ENCODE measurements around the gene SPDYE3.
"Not testable (repeated sequence)": the region's sequence is repeated elsewhere in the genome, so short reads cannot be mapped to it uniquely, and the experiment has no call there.

SPDYE3 gene

GRCh38 chr7:100307402-100307801, at the start of gene SPDYE3:
TSS of gene SPDYE3 (plus strand) at chr7:100307702. CDS start at chr7:100307886, 184 bp downstream.
- H3K9me3 ChIP-seq (ENCODE audit: insufficient read depth, low read length); H3K36me3 ChIP-seq (ENCODE audit: insufficient read depth, insufficient read length, low read length); H3K9ac ChIP-seq (ENCODE audit: insufficient read length, low read depth); H3K4me1 ChIP-seq (ENCODE audit: insufficient read depth, insufficient read length); H3K4me3 ChIP-seq (ENCODE audit: insufficient read length, low read depth); DNase-seq (ENCODE audit: low read depth, low spot score); H3K27me3 ChIP-seq (ENCODE audit: insufficient read depth, insufficient read length): not testable (repeated sequence)

- not testable (repeated sequence) for H3K27me3 ChIP-seq (ENCODE audit: insufficient read depth, insufficient read length); H3K9me3 ChIP-seq (ENCODE audit: insufficient read depth, low read length); H3K36me3 ChIP-seq (ENCODE audit: insufficient read depth, insufficient read length, low read length); DNase-seq (ENCODE audit: low read depth, low spot score); H3K4me1 ChIP-seq (ENCODE audit: insufficient read depth, insufficient read length); H3K9ac ChIP-seq (ENCODE audit: insufficient read length, low read depth); H3K4me3 ChIP-seq (ENCODE audit: insufficient read length, low read depth)
Measured at GRCh38 chr7:100259984-100260383, 47.5 kb upstream of the SPDYE3 start.

GRCh38 chr7:100262896-100263295, 44.6 kb upstream of the SPDYE3 start:
- not testable (repeated sequence) for H3K27me3 ChIP-seq (ENCODE audit: insufficient read depth, insufficient read length); H3K4me3 ChIP-seq (ENCODE audit: insufficient read length, low read depth); H3K36me3 ChIP-seq (ENCODE audit: insufficient read depth, insufficient read length, low read length); H3K4me1 ChIP-seq (ENCODE audit: insufficient read depth, insufficient read length); DNase-seq (ENCODE audit: low read depth, low spot score); H3K9me3 ChIP-seq (ENCODE audit: insufficient read depth, low read length); H3K9ac ChIP-seq (ENCODE audit: insufficient read length, low read depth)

- H3K4me3 ChIP-seq (ENCODE audit: insufficient read length, low read depth); H3K4me1 ChIP-seq (ENCODE audit: insufficient read depth, insufficient read length); H3K27me3 ChIP-seq (ENCODE audit: insufficient read depth, insufficient read length); H3K9ac ChIP-seq (ENCODE audit: insufficient read length, low read depth); H3K36me3 ChIP-seq (ENCODE audit: insufficient read depth, insufficient read length, low read length); DNase-seq (ENCODE audit: low read depth, low spot score); H3K9me3 ChIP-seq (ENCODE audit: insufficient read depth, low read length): not testable (repeated sequence)
Measured at GRCh38 chr7:100264223-100264622, 43.3 kb upstream of the SPDYE3 start.

- not testable (repeated sequence) for H3K9me3 ChIP-seq (ENCODE audit: insufficient read depth, low read length); H3K9ac ChIP-seq (ENCODE audit: insufficient read length, low read depth); H3K4me1 ChIP-seq (ENCODE audit: insufficient read depth, insufficient read length); H3K36me3 ChIP-seq (ENCODE audit: insufficient read depth, insufficient read length, low read length); H3K4me3 ChIP-seq (ENCODE audit: insufficient read length, low read depth); DNase-seq (ENCODE audit: low read depth, low spot score); H3K27me3 ChIP-seq (ENCODE audit: insufficient read depth, insufficient read length)
Measured at GRCh38 chr7:100264669-100265165, 42.8 kb upstream of the SPDYE3 start.

- H3K4me3 ChIP-seq (ENCODE audit: insufficient read length, low read depth); H3K27me3 ChIP-seq (ENCODE audit: insufficient read depth, insufficient read length); H3K36me3 ChIP-seq (ENCODE audit: insufficient read depth, insufficient read length, low read length); DNase-seq (ENCODE audit: low read depth, low spot score); H3K9ac ChIP-seq (ENCODE audit: insufficient read length, low read depth); H3K9me3 ChIP-seq (ENCODE audit: insufficient read depth, low read length); H3K4me1 ChIP-seq (ENCODE audit: insufficient read depth, insufficient read length): not testable (repeated sequence)
Measured at GRCh38 chr7:100265851-100266250, 41.7 kb upstream of the SPDYE3 start.

GRCh38 chr7:100266576-100267354, 40.7 kb upstream of the SPDYE3 start:
- H3K9ac ChIP-seq (ENCODE audit: insufficient read length, low read depth) = no peak overlapping the region
- H3K36me3 ChIP-seq (ENCODE audit: insufficient read depth, insufficient read length, low read length) = no peaks in the 10 kb centered on the region
- H3K27me3 ChIP-seq (ENCODE audit: insufficient read depth, insufficient read length) = no peaks in the 10 kb centered on the region
- no peak for DNase-seq (ENCODE audit: low read depth, low spot score)
- peaks cover 4% of the 10 kb centered on the region for H3K4me1 ChIP-seq (ENCODE audit: insufficient read depth, insufficient read length)
- TF ChIP-seq SUZ12 (IDR thresholded peaks at IDR 0.05; ENCODE audit: extremely low read depth, insufficient read depth, insufficient read length) (no peak), ZNF274 (IDR thresholded peaks at IDR 0.05; ENCODE audit: low read depth, low read length) (no peak), YY1 (IDR thresholded peaks at IDR 0.05; ENCODE audit: insufficient read depth, insufficient read length) (no peak)
- no peak overlapping the region for H3K4me3 ChIP-seq (ENCODE audit: insufficient read length, low read depth)
- no peaks in the 10 kb centered on the region for H3K9me3 ChIP-seq (ENCODE audit: insufficient read depth, low read length)

- DNase-seq (ENCODE audit: low read depth, low spot score) = no peak
- Histone ChIP-seq H3K27me3 (ENCODE audit: insufficient read depth, insufficient read length) (no peaks in the 10 kb centered on the region), H3K4me3 (ENCODE audit: insufficient read length, low read depth) (no peak overlapping the region), H3K4me1 (ENCODE audit: insufficient read depth, insufficient read length) (peaks cover 4% of the 10 kb centered on the region), H3K9ac (ENCODE audit: insufficient read length, low read depth) (no peak overlapping the region), H3K36me3 (ENCODE audit: insufficient read depth, insufficient read length, low read length) (no peaks in the 10 kb centered on the region), H3K9me3 (ENCODE audit: insufficient read depth, low read length) (no peaks in the 10 kb centered on the region)
- TF ChIP-seq SUZ12 (IDR thresholded peaks at IDR 0.05; ENCODE audit: extremely low read depth, insufficient read depth, insufficient read length) = no peak
- TF ChIP-seq ZNF274 (IDR thresholded peaks at IDR 0.05; ENCODE audit: low read depth, low read length) = no peak
Measured at GRCh38 chr7:100267648-100268047, 39.9 kb upstream of the SPDYE3 start.

GRCh38 chr7:100268882-100269281, 38.6 kb upstream of the SPDYE3 start:
- H3K27me3 ChIP-seq (ENCODE audit: insufficient read depth, insufficient read length); H3K9ac ChIP-seq (ENCODE audit: insufficient read length, low read depth); DNase-seq (ENCODE audit: low read depth, low spot score); H3K4me3 ChIP-seq (ENCODE audit: insufficient read length, low read depth); H3K4me1 ChIP-seq (ENCODE audit: insufficient read depth, insufficient read length); H3K9me3 ChIP-seq (ENCODE audit: insufficient read depth, low read length); H3K36me3 ChIP-seq (ENCODE audit: insufficient read depth, insufficient read length, low read length): not testable (repeated sequence)

- not testable (repeated sequence) for H3K27me3 ChIP-seq (ENCODE audit: insufficient read depth, insufficient read length); H3K9me3 ChIP-seq (ENCODE audit: insufficient read depth, low read length); H3K4me1 ChIP-seq (ENCODE audit: insufficient read depth, insufficient read length); H3K36me3 ChIP-seq (ENCODE audit: insufficient read depth, insufficient read length, low read length); DNase-seq (ENCODE audit: low read depth, low spot score)
- peak overlapping the region; percentile 2 for H3K4me3 ChIP-seq (ENCODE audit: insufficient read length, low read depth)
- H3K9ac ChIP-seq (ENCODE audit: insufficient read length, low read depth) = peak overlapping the region; percentile 51
Measured at GRCh38 chr7:100269306-100270045, 38.0 kb upstream of the SPDYE3 start.
